ENCODE results near the gene NCS1.

NCS1 gene

DNA sequence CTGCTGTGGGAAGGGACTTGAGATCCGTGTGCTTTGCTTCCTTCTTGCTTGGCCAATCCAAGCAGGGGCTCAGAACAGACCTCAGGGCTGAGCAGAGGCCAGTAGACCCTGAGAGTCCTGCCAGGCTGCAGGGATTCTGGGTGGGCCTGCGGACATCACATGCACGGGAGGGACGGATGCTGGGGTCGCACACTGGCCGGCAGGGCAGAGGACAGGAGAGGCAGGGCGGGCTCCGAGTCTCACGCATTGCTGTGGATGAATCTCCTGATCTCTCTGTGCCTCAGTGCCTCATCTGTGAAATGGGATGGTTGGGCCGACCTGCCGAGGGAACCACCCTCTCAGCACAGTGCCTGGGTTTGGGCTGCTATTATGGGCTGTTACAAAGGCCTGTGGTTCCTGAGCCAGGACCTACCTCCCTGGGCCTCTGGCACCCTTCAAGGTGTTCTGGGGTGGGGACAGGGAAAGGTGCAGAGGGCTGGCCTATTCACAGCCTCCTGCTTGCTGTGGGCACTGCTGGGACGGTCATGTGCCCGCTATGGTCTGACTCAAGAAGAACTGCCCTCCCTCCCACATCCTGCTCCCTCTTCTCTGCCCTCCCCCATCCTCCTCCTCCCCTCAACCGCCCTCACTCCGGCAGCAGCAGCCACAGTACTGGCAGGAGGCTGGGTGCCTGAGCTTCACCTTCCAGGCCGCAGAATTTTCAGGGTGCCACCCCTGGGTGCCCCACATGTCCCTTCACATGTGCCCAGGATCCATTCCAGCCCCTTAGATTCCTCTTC is 43.3 kb downstream of the NCS1 start:
- peak; percentile 63 for DNase-seq

DNA sequence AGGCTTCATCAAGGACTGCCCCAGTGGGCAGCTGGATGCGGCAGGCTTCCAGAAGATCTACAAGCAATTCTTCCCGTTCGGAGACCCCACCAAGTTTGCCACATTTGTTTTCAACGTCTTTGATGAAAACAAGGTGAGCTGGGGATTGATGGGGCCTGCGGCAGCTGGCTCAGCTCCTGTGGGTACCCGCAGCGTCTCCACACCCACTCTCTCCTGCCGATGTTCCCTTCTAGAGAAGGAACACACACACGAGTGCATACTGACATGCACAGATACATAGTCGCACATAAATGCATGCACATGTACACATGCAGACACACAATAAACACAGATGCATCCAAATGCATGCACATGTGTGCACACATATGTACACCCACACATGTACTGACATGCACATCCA is 45.6 kb downstream of the NCS1 start:
- no peak for DNase-seq

DNA sequence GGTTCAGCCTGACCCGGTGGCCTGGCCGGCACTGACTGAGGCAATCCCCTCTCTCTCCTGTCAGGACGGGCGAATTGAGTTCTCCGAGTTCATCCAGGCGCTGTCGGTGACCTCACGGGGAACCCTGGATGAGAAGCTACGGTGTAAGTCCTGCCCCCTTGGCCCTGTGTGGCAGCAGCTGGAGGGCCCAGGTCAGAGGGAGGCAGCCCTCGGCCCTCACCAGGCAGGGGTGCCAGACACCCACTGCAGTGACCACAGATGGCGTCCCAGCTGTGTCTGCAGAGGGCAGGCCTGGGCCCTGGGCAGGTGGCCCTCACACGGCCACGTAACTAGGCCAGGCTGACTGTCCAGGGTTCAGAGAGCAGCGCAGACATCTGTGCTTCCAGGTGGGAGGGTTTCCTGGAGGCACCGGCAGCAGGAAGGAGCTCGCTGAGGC is 47.5 kb downstream of the NCS1 start:
- no peak for DNase-seq

GRCh38 chr9:130220352-130220751 is 48.1 kb downstream of the NCS1 start:
- DNase-seq, result no peak

DNA sequence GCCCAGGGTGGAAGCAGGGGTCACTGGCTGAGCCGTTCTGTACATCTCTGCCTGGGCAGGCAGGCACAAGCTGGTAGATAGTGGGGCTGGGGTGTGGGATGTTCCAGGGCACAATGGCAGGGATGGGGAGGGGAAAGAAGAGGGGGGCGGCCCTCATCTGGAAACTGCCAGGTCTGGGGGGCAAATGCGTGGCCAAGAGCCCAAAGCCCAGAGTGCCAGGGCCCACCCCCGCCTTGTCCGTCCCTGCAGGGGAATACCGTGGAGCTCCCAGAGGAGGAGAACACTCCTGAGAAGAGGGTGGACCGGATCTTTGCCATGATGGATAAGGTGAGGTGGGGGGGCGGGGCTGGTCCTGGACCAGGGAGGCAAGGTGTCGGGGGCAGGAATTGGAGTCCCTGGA is 50.6 kb downstream of the NCS1 start:
- DNase-seq, result no peak

DNA sequence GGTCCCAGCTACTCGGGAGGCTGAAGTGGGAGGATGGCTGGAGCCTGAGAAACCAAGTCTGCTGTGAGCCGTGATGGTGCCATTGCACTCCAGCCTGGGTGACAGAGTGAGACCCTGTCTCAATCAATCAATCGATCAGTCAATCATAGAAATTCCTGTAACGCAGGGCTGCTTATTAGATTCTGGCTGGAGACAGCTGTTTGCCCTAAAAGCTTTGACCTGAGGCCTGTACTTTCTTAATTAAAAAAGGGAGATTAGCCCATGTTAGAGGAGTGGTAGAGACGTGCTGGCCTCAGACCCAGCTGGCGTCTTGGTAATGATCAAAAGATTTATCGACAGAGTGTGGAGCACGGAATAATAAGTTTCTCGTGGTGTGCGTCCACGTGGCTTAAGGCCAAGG is 52.9 kb downstream of the NCS1 start:
- no peak for DNase-seq

GRCh38 chr9:130225586-130225985 is 53.4 kb downstream of the NCS1 start:
- no peak for DNase-seq

DNA sequence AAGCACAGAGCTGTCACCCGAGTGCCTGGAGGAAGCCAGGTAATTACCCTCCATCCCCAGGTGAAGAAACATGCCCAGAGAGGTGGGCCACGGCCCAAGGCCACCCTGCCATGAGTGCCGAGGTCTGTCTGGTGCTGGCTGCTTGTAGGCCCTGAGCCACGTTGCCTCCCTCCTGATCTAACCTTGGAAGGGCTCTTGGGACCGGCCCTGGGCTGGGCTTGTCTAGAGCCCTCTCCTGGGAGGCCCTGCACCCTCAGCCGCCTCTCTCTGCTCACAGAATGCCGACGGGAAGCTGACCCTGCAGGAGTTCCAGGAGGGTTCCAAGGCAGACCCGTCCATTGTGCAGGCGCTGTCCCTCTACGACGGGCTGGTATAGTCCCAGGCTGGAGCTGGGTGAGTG is 53.9 kb downstream of the NCS1 start:
- no peak for DNase-seq

- no peak for DNase-seq
Measured at GRCh38 chr9:130227833-130228232, 55.6 kb downstream of the NCS1 start.

GRCh38 chr9:130229759-130230158 is 57.6 kb downstream of the NCS1 start:
- DNase-seq, result no peak

GRCh38 chr9:130230631-130231030 is 58.4 kb downstream of the NCS1 start:
- DNase-seq, result no peak

GRCh38 chr9:130232899-130233586 is 60.8 kb downstream of the NCS1 start:
- DNase-seq, result no peak

DNA sequence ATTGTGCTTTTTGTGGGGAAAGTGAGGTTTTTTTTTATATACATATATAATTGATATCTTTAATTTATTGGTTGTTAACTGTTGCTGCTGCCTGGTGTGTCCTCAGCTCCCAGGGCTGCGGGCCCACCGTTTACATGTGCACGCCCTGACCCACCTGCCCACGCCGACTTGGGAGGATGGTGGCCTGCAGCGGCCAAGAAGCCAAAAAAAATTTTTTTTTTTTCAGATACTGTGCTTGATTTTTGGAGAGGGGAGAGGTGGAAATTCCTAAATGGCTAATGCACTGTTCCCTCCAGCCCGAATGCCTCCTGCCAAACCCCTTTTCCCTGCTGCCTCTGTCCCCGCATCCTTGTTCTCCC is 61.4 kb downstream of the NCS1 start:
- DNase-seq, result no peak

- DNase-seq, result peak; percentile 69
Measured at GRCh38 chr9:130234340-130235260, 62.4 kb downstream of the NCS1 start.

GRCh38 chr9:130235558-130236435 is 63.6 kb downstream of the NCS1 start:
- peak; percentile 37 for DNase-seq

- DNase-seq, result no peak
Measured at GRCh38 chr9:130236436-130236985, 64.3 kb downstream of the NCS1 start.

DNA sequence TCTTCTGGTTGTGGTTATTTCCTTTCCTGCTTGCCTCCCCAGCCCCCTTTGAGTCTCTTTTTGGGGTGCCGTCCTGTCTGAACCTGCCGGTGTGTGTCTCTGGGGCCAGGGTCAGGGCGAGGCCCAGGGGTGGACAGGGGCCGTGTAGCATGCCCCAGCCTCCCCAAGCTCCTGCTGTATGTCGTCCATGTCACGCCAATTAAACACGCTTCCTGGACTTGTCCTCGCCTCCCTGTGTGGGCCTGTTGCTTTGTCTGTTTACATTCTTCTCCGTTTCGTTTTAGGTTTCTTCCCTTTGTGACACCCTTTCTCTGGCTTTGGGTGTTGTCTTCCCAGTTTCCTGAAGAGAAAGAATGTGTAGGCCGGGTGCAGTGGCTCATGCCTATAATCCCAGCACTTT is 64.9 kb downstream of the NCS1 start:
- no peak for DNase-seq

- peak; percentile 63 for DNase-seq
Measured at GRCh38 chr9:130237763-130238524, 65.7 kb downstream of the NCS1 start.

DNA sequence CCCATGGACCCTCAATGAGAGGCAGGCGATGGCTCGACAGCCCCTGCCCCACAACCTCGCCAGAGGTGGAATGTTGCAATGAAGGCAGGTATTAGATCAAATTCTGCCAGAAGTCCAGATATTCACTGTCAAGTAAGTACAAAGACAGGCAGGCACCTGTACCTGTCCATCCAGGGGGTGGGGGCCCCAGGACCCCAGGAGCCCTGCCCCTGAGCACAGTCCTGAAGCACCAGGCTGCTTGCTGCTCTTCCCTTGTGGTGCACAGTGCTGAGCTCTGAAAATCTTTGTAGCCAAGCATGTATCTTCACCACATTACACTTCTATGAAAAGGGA is 67.1 kb downstream of the NCS1 start:
- DNase-seq, result no peak

GRCh38 chr9:130239741-130240241 is 67.6 kb downstream of the NCS1 start:
- peak; percentile 18 for DNase-seq
